B cell (primary cell): ENCODE data around the gene ZNF253.

Experiments used
- CTCF ChIP-seq: fragments of 200-600 bp; IDR thresholded peaks from one replicate; pipeline ENCODE4 v1.8.0; 2022; ENCODE audit warnings: antibody characterized with exemption, mild to moderate bottlenecking
- EZH2 ChIP-seq: IDR thresholded peaks from 2 replicates; pipeline ENCODE4 v1.6.1; 2012; ENCODE audit warnings: borderline replicate concordance, low read depth, mild to moderate bottlenecking, moderate library complexity, low read length; ENCODE audit not compliant: insufficient read depth, poor library complexity, severe bottlenecking

GRCh38 chr19:19914596-19914995 lies 48.9 kb downstream of the ZNF253 start:
- no peak for TF ChIP-seq CTCF
- no peak for TF ChIP-seq EZH2
